CD4-positive, alpha-beta T cell treated with Interleukin-2 at 100 ng/mL for 4 hours (primary cell): ENCODE data around the gene WDFY3.

ENCODE experiments used
- DNase-seq: peaks from one replicate; pipeline ENCODE4 v3.0.0-alpha.2; 2020; ENCODE audit warnings: low spot score

Gene WDFY3

GRCh38 chr4:84944947-84945346 is 21.5 kb downstream of the WDFY3 start:
- DNase-seq: no peak

GRCh38 chr4:84940960-84941359 is 25.5 kb downstream of the WDFY3 start:
- DNase-seq: no peak

- no peak for DNase-seq
Observed at GRCh38 chr4:84939113-84939512, 27.4 kb downstream of the WDFY3 start.

- no peak for DNase-seq
Observed at GRCh38 chr4:84938316-84938715, 28.2 kb downstream of the WDFY3 start.

GRCh38 chr4:84937381-84937977 is 29.0 kb downstream of the WDFY3 start:
- DNase-seq: no peak

- DNase-seq: no peak
Observed at GRCh38 chr4:84936123-84936522, 30.4 kb downstream of the WDFY3 start.

GRCh38 chr4:84932462-84932861 is 34.0 kb downstream of the WDFY3 start:
- no peak for DNase-seq

GRCh38 chr4:84931961-84932360 is 34.5 kb downstream of the WDFY3 start:
- DNase-seq: no peak

- DNase-seq: no peak
Observed at GRCh38 chr4:84931274-84931673, 35.2 kb downstream of the WDFY3 start.

- DNase-seq: no peak
Observed at GRCh38 chr4:84928089-84928488, 38.4 kb downstream of the WDFY3 start.

- DNase-seq: no peak
Observed at GRCh38 chr4:84927428-84927827, 39.1 kb downstream of the WDFY3 start.

- no peak for DNase-seq
Observed at GRCh38 chr4:84925558-84925957, 40.9 kb downstream of the WDFY3 start.

- no peak for DNase-seq
Observed at GRCh38 chr4:84924434-84924833, 42.1 kb downstream of the WDFY3 start.

- no peak for DNase-seq
Observed at GRCh38 chr4:84920617-84921016, 45.9 kb downstream of the WDFY3 start.

GRCh38 chr4:84917869-84918600 is 48.5 kb downstream of the WDFY3 start:
- no peak for DNase-seq

GRCh38 chr4:84917086-84917821 is 49.2 kb downstream of the WDFY3 start:
- no peak for DNase-seq

- DNase-seq: no peak
Observed at GRCh38 chr4:84916227-84916626, 50.3 kb downstream of the WDFY3 start.

GRCh38 chr4:84915396-84915780 is 51.1 kb downstream of the WDFY3 start:
- no peak for DNase-seq

GRCh38 chr4:84914686-84915395 is 51.6 kb downstream of the WDFY3 start:
- DNase-seq: no peak

- no peak for DNase-seq
Observed at GRCh38 chr4:84913176-84913575, 53.3 kb downstream of the WDFY3 start.

- no peak for DNase-seq
Observed at GRCh38 chr4:84912741-84913140, 53.7 kb downstream of the WDFY3 start.

GRCh38 chr4:84908876-84909275 is 57.6 kb downstream of the WDFY3 start:
- DNase-seq: no peak

GRCh38 chr4:84907145-84907544 is 59.3 kb downstream of the WDFY3 start:
- no peak for DNase-seq
